ENCODE data around the gene PLPP1.
A peak's percentile ranks its signal among the peaks of the same experiment; 100 is the strongest.

PLPP1 gene

GRCh38 chr5:55467862-55468551 lies 66.8 kb downstream of the PLPP1 start:
- H3K27ac ChIP-seq (ENCODE audit: low read depth, low read length) = peak overlapping the region; percentile 17
- H3K27me3 ChIP-seq (ENCODE audit: control insufficient read depth in 5 of 5, insufficient read depth in 4 of 5, low read length in 5 of 5) = no peaks in the 10 kb centered on the region
- H3K36me3 ChIP-seq (ENCODE audit: control insufficient read depth in 5 of 5, insufficient read depth in 5 of 5, low read length in 5 of 5) = peaks cover 12 to 26% (median 14%) of the 10 kb centered on the region in 5 donors
- H3K4me3 ChIP-seq (ENCODE audit: low read depth in 1 of 5, low read length in 5 of 5) = no peak overlapping the region
- peaks cover 0 to 7% (median 4%) of the 10 kb centered on the region in 5 donors for H3K4me1 ChIP-seq (ENCODE audit: control insufficient read depth in 5 of 5, insufficient read depth in 5 of 5, low read length in 5 of 5)
- no peaks in the 10 kb centered on the region for H3K9me3 ChIP-seq (ENCODE audit: control insufficient read depth in 5 of 5, low read length in 5 of 5)
- no peak overlapping the region for H3K9ac ChIP-seq (ENCODE audit: low read length in 5 of 5)

DNA sequence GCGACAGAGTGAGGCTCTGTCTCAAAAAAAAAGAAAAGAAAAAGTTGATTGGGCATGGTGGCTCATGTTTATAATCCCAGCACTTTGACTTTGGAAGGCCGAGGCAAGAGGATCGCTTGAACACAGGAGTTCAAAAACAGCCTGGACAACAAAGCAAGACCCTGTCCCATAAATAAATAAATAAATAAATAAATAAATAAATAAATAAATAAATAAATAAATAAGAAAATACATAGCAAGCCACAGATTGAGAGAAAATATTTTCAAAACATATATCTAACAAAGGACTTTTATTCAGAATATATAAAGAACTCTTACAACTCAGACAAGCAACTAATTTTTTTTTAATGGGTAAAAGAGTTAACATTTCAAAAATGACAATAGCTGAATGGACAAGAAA lies 71.2 kb downstream of the PLPP1 start:
- Histone ChIP-seq H3K27ac (ENCODE audit: low read depth, low read length) (no peak overlapping the region), H3K27me3 (ENCODE audit: control insufficient read depth in 5 of 5, insufficient read depth in 4 of 5, low read length in 5 of 5) (no peaks in the 10 kb centered on the region), H3K9me3 (ENCODE audit: control insufficient read depth in 5 of 5, low read length in 5 of 5) (no peaks in the 10 kb centered on the region), H3K36me3 (ENCODE audit: control insufficient read depth in 5 of 5, insufficient read depth in 5 of 5, low read length in 5 of 5) (peaks cover 10 to 22% (median 13%) of the 10 kb centered on the region in 5 donors), H3K4me1 (ENCODE audit: control insufficient read depth in 5 of 5, insufficient read depth in 5 of 5, low read length in 5 of 5) (peaks cover 0 to 7% (median 4%) of the 10 kb centered on the region in 5 donors), H3K4me3 (ENCODE audit: low read depth in 1 of 5, low read length in 5 of 5) (no peak overlapping the region), H3K9ac (ENCODE audit: low read length in 5 of 5) (no peak overlapping the region)

DNA sequence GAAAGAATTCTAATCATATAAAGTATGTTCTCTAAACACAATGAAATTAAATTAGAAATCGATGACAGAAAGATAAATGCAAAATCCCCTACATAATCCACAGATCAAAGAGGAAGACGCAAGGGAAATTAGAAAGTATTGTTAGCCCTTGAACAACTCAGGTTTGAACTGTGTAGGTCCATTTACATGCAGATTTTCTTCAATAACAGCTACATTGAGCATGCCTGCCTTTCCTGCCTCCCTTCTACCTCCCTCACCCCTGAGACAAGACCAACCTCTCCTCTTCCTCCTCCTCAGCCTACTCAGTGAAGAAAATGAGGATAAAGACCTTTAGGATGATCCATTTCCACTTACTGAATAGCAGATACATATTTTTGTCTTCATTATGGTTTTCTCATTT lies 75.2 kb downstream of the PLPP1 start:
- Histone ChIP-seq H3K36me3 (ENCODE audit: control insufficient read depth in 5 of 5, insufficient read depth in 5 of 5, low read length in 5 of 5) (peaks cover 0 to 18% (median 5%) of the 10 kb centered on the region in 5 donors), H3K9ac (ENCODE audit: low read length in 5 of 5) (no peak overlapping the region), H3K4me3 (ENCODE audit: low read depth in 1 of 5, low read length in 5 of 5) (no peak overlapping the region), H3K27ac (ENCODE audit: low read depth, low read length) (peak overlapping the region; percentile 14), H3K4me1 (ENCODE audit: control insufficient read depth in 5 of 5, insufficient read depth in 5 of 5, low read length in 5 of 5) (peaks cover 0 to 5% (median 0%) of the 10 kb centered on the region in 5 donors), H3K27me3 (ENCODE audit: control insufficient read depth in 5 of 5, insufficient read depth in 4 of 5, low read length in 5 of 5) (no peaks in the 10 kb centered on the region), H3K9me3 (ENCODE audit: control insufficient read depth in 5 of 5, low read length in 5 of 5) (no peaks in the 10 kb centered on the region)

DNA sequence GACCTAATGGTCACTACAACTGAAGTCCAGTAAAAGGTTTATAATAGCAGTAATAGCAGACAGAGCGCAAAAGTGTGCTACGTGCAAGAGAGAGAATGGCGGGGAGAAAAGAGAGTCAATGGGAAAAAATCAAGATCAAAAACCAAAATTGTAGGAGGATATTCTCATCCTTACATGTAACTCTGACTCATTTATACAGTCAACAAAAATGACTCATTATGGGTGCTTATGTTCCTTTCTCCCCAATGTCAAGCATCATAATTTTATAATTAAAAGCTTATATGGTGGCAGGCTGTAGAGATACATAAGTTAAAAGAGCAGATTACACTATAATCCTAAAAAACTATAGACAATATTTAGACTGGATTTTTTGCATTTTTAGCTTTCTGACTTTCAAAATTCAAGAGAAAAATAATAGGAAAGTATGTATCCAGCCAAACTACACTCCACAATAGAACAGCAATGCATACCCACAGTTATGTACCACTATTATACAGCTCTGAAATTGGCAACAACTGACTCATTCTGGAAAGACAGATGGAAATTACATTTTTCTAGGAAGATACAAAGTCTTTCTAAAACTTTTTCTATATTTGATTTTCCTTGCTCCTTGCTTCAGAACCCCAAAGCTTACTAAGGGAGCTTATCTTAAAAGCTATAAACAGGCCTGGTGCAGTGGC lies 78.4 kb downstream of the PLPP1 start:
- Histone ChIP-seq H3K27ac (ENCODE audit: low read depth, low read length) (peak overlapping the region; percentile 41), H3K9me3 (ENCODE audit: control insufficient read depth in 5 of 5, low read length in 5 of 5) (no peaks in the 10 kb centered on the region), H3K27me3 (ENCODE audit: control insufficient read depth in 5 of 5, insufficient read depth in 4 of 5, low read length in 5 of 5) (no peaks in the 10 kb centered on the region), H3K4me3 (ENCODE audit: low read depth in 1 of 5, low read length in 5 of 5) (no peak overlapping the region), H3K4me1 (ENCODE audit: control insufficient read depth in 5 of 5, insufficient read depth in 5 of 5, low read length in 5 of 5) (peaks cover 0 to 8% (median 0%) of the 10 kb centered on the region in 5 donors), H3K36me3 (ENCODE audit: control insufficient read depth in 5 of 5, insufficient read depth in 5 of 5, low read length in 5 of 5) (peaks cover 0 to 16% (median 2%) of the 10 kb centered on the region in 5 donors), H3K9ac (ENCODE audit: low read length in 5 of 5) (no peak overlapping the region)

GRCh38 chr5:55454282-55454681 lies 80.5 kb downstream of the PLPP1 start:
- Histone ChIP-seq H3K27ac (ENCODE audit: low read depth, low read length) (peak overlapping the region; percentile 3), H3K4me3 (ENCODE audit: low read depth in 1 of 5, low read length in 5 of 5) (no peak overlapping the region), H3K36me3 (ENCODE audit: control insufficient read depth in 5 of 5, insufficient read depth in 5 of 5, low read length in 5 of 5) (peaks cover 0 to 16% (median 3%) of the 10 kb centered on the region in 5 donors), H3K9me3 (ENCODE audit: control insufficient read depth in 5 of 5, low read length in 5 of 5) (no peaks in the 10 kb centered on the region), H3K9ac (ENCODE audit: low read length in 5 of 5) (no peak overlapping the region), H3K4me1 (ENCODE audit: control insufficient read depth in 5 of 5, insufficient read depth in 5 of 5, low read length in 5 of 5) (peaks cover 0 to 8% (median 1%) of the 10 kb centered on the region in 5 donors), H3K27me3 (ENCODE audit: control insufficient read depth in 5 of 5, insufficient read depth in 4 of 5, low read length in 5 of 5) (no peaks in the 10 kb centered on the region)

DNA sequence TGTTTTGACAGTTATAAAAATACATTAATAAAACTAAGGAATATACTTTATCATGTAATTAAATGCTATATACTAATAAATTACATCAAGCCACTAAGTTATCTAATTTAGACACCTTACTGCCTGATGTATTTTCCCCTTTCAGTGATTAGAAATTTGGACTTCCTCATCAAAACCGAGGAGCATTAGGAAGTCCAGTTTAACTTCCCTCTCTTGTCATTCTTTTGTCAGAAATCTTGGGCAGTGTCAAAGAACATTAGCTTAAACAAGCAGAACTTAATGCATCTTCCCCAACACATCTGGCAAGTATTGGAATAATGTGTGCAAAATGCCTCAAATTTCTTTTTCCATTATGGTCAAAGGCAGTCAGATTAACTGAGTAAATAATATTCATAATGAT lies 81.6 kb downstream of the PLPP1 start:
- H3K27ac ChIP-seq (ENCODE audit: low read depth, low read length) = no peak overlapping the region
- peaks cover 0 to 16% (median 3%) of the 10 kb centered on the region in 5 donors for H3K36me3 ChIP-seq (ENCODE audit: control insufficient read depth in 5 of 5, insufficient read depth in 5 of 5, low read length in 5 of 5)
- H3K4me3 ChIP-seq (ENCODE audit: low read depth in 1 of 5, low read length in 5 of 5) = no peak overlapping the region
- H3K4me1 ChIP-seq (ENCODE audit: control insufficient read depth in 5 of 5, insufficient read depth in 5 of 5, low read length in 5 of 5) = peaks cover 0 to 10% (median 4%) of the 10 kb centered on the region in 5 donors
- H3K9ac ChIP-seq (ENCODE audit: low read length in 5 of 5) = no peak overlapping the region
- no peaks in the 10 kb centered on the region for H3K9me3 ChIP-seq (ENCODE audit: control insufficient read depth in 5 of 5, low read length in 5 of 5)
- no peaks in the 10 kb centered on the region for H3K27me3 ChIP-seq (ENCODE audit: control insufficient read depth in 5 of 5, insufficient read depth in 4 of 5, low read length in 5 of 5)

- no peak overlapping the region for H3K9ac ChIP-seq (ENCODE audit: low read length in 5 of 5)
- no peak overlapping the region for H3K4me3 ChIP-seq (ENCODE audit: low read depth in 1 of 5, low read length in 5 of 5)
- no peaks in the 10 kb centered on the region for H3K27me3 ChIP-seq (ENCODE audit: control insufficient read depth in 5 of 5, insufficient read depth in 4 of 5, low read length in 5 of 5)
These were observed 82.8 kb downstream of the PLPP1 start for GRCh38 chr5:55451976-55452375.

GRCh38 chr5:55450050-55450765 lies 84.6 kb downstream of the PLPP1 start:
- H3K9ac ChIP-seq (ENCODE audit: low read length in 5 of 5) = no peak overlapping the region
- peak overlapping the region; percentile 45 for H3K27ac ChIP-seq (ENCODE audit: low read depth, low read length)
- peaks cover 0 to 14% (median 4%) of the 10 kb centered on the region in 5 donors for H3K4me1 ChIP-seq (ENCODE audit: control insufficient read depth in 5 of 5, insufficient read depth in 5 of 5, low read length in 5 of 5)
- peaks cover 0 to 11% (median 3%) of the 10 kb centered on the region in 5 donors for H3K36me3 ChIP-seq (ENCODE audit: control insufficient read depth in 5 of 5, insufficient read depth in 5 of 5, low read length in 5 of 5)
- no peaks in the 10 kb centered on the region for H3K27me3 ChIP-seq (ENCODE audit: control insufficient read depth in 5 of 5, insufficient read depth in 4 of 5, low read length in 5 of 5)
- H3K4me3 ChIP-seq (ENCODE audit: low read depth in 1 of 5, low read length in 5 of 5) = no peak overlapping the region
- no peaks in the 10 kb centered on the region for H3K9me3 ChIP-seq (ENCODE audit: control insufficient read depth in 5 of 5, low read length in 5 of 5)

More at GRCh38 chr5:55451976-55452375, 82.8 kb downstream of the PLPP1 start:
- Histone ChIP-seq H3K36me3 (ENCODE audit: control insufficient read depth in 5 of 5, insufficient read depth in 5 of 5, low read length in 5 of 5) (peaks cover 0 to 16% (median 3%) of the 10 kb centered on the region in 5 donors), H3K9me3 (ENCODE audit: control insufficient read depth in 5 of 5, low read length in 5 of 5) (no peaks in the 10 kb centered on the region), H3K27ac (ENCODE audit: low read depth, low read length) (peak overlapping the region; percentile 21), H3K4me1 (ENCODE audit: control insufficient read depth in 5 of 5, insufficient read depth in 5 of 5, low read length in 5 of 5) (peaks cover 0 to 10% (median 4%) of the 10 kb centered on the region in 5 donors)

DNA sequence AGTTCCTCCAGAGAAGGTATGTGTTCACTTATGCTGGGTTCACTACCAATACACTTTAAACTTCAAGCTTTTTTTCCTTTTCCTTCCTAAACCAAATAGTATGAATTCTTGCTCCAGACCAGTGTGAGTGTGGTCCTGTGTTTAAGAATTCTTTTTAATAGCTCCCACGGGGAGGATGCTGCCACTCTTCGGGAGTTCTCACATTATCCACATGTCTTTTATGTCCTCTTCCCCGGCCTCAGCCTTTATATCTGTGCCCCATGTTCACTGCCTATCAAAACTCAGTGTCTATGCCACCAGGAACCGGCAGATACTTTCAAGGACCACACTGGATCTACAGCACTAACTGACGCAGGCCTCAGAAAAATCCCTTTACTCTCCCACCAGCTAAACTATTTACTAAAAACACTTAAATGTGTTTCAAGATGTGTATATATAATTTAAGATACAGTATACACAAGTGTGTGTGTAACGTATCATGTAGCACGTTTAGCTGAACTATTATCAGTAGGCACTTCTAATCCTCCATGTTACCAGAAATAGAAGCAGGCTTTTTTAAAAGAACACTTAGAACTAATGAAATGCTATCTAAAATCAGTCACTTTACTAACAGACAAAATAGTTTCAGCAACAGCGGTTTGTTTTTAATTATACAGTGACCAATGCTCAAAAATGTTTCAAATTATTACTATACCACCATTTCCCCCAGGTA lies 88.0 kb downstream of the PLPP1 start:
- no peaks in the 10 kb centered on the region for H3K27me3 ChIP-seq (ENCODE audit: control insufficient read depth in 5 of 5, insufficient read depth in 4 of 5, low read length in 5 of 5)
- H3K36me3 ChIP-seq (ENCODE audit: control insufficient read depth in 5 of 5, insufficient read depth in 5 of 5, low read length in 5 of 5) = peaks cover 2 to 4% (median 3%) of the 10 kb centered on the region in 5 donors
- peaks cover 0 to 14% (median 4%) of the 10 kb centered on the region in 5 donors for H3K4me1 ChIP-seq (ENCODE audit: control insufficient read depth in 5 of 5, insufficient read depth in 5 of 5, low read length in 5 of 5)
- H3K9me3 ChIP-seq (ENCODE audit: control insufficient read depth in 5 of 5, low read length in 5 of 5) = no peaks in the 10 kb centered on the region
- no peak overlapping the region for H3K9ac ChIP-seq (ENCODE audit: low read length in 5 of 5)
- H3K4me3 ChIP-seq (ENCODE audit: low read depth in 1 of 5, low read length in 5 of 5) = no peak overlapping the region
- H3K27ac ChIP-seq (ENCODE audit: low read depth, low read length) = no peak overlapping the region

Measured in subcutaneous abdominal adipose tissue (tissue), 5 donors.